ENCODE data around the gene GLI2. TPM values are rescaled to one million over a fixed set of nuclear protein-coding genes. Genes with fewer than 3 reads are reported as not detected.

GLI2 gene
- total RNA-seq, 2 experiments from 2014 or later: not detected

GRCh38 chr2:120697471-120697870 is 38.2 kb upstream of the GLI2 start:
- Histone ChIP-seq H3K9me2 (ENCODE audit: insufficient read depth, low read length) (no peaks in the 10 kb centered on the region), H3K36me3 (ENCODE audit: insufficient read depth, low read length) (no peaks in the 10 kb centered on the region), H3K9me3 (ENCODE audit: low read length) (no peaks in the 10 kb centered on the region), H3K27ac (ENCODE audit: low read depth, low read length, poor library complexity, severe bottlenecking) (no peak overlapping the region), H3K4me2 (ENCODE audit: low read length) (no peak overlapping the region), H4K20me1 (ENCODE audit: insufficient read depth, low read length) (no peaks in the 10 kb centered on the region), H2AFZ (ENCODE audit: low read length) (no peak overlapping the region), H3K79me2 (ENCODE audit: insufficient read depth, low read depth, low read length) (no peaks in the 10 kb centered on the region), H3K4me1 (ENCODE audit: insufficient read depth, low read length, poor library complexity, severe bottlenecking) (no peaks in the 10 kb centered on the region), H3K4me3 (ENCODE audit: low read depth, low read length, poor library complexity, severe bottlenecking) (no peak overlapping the region)
- intact Hi-C loops (cut with micrococcal nuclease; ENCODE audit: unreplicated experiment): loop anchor here (10.0 kb wide), 1 partner anchor 257 kb away; no protein-coding TSS in a partner anchor
- TF ChIP-seq, protein P1, sequence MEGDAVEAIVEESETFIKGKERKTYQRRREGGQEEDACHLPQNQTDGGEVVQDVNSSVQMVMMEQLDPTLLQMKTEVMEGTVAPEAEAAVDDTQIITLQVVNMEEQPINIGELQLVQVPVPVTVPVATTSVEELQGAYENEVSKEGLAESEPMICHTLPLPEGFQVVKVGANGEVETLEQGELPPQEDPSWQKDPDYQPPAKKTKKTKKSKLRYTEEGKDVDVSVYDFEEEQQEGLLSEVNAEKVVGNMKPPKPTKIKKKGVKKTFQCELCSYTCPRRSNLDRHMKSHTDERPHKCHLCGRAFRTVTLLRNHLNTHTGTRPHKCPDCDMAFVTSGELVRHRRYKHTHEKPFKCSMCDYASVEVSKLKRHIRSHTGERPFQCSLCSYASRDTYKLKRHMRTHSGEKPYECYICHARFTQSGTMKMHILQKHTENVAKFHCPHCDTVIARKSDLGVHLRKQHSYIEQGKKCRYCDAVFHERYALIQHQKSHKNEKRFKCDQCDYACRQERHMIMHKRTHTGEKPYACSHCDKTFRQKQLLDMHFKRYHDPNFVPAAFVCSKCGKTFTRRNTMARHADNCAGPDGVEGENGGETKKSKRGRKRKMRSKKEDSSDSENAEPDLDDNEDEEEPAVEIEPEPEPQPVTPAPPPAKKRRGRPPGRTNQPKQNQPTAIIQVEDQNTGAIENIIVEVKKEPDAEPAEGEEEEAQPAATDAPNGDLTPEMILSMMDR (conservative IDR thresholded peaks at IDR 0.05; ENCODE audit: low read length): no peak
- TF ChIP-seq EZH2phosphoT487 (IDR thresholded peaks at IDR 0.05; ENCODE audit: borderline replicate concordance, low read depth, low read length): no peak
- BruUV-seq (replicated peaks): no TSS peak
- no peak for DNase-seq (ENCODE audit: low spot score)
- POLR2A ChIA-PET: no interaction called here
- CTCF ChIA-PET (ENCODE audit: unreplicated experiment): no interaction called here

DNA sequence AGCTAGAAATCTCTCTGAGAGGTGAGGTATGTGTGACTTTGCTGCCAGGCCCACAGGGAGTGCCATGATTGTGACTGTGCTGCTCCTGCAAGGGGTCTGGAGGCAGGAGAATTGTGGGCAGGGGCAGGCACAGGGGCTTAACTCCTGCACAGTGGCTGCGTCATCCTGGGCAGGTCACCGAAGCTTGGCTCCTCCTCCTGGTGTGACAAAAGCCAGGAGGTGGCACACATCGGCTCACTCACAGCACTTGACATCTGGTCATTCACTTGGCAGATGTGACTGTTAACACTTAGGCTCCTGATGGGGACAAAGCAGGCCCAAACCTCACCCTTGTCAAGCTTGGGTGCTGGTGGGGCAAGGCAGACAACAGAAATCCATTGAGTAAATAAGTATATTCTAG is 36.4 kb upstream of the GLI2 start:
- TF ChIP-seq, protein P1 (conservative IDR thresholded peaks at IDR 0.05; ENCODE audit: low read length): no peak
- TF ChIP-seq EZH2phosphoT487 (IDR thresholded peaks at IDR 0.05; ENCODE audit: borderline replicate concordance, low read depth, low read length): no peak
- Histone ChIP-seq H3K27ac (ENCODE audit: low read depth, low read length, poor library complexity, severe bottlenecking) (no peak overlapping the region), H3K79me2 (ENCODE audit: insufficient read depth, low read depth, low read length) (no peaks in the 10 kb centered on the region), H2AFZ (ENCODE audit: low read length) (no peak overlapping the region), H3K9me2 (ENCODE audit: insufficient read depth, low read length) (no peaks in the 10 kb centered on the region), H3K4me3 (ENCODE audit: low read depth, low read length, poor library complexity, severe bottlenecking) (no peak overlapping the region), H3K9me3 (ENCODE audit: low read length) (no peaks in the 10 kb centered on the region), H4K20me1 (ENCODE audit: insufficient read depth, low read length) (no peaks in the 10 kb centered on the region), H3K4me2 (ENCODE audit: low read length) (no peak overlapping the region), H3K36me3 (ENCODE audit: insufficient read depth, low read length) (no peaks in the 10 kb centered on the region), H3K4me1 (ENCODE audit: insufficient read depth, low read length, poor library complexity, severe bottlenecking) (no peaks in the 10 kb centered on the region)
- ChIA-PET CTCF (ENCODE audit: unreplicated experiment) (no interaction called here), POLR2A (no interaction called here)
- DNase-seq (ENCODE audit: low spot score): no peak
- intact Hi-C loops (cut with micrococcal nuclease; ENCODE audit: unreplicated experiment): loop anchor here (10.0 kb wide), 1 partner anchor 256 kb away; no protein-coding TSS in a partner anchor
- no TSS peak for BruUV-seq (replicated peaks)

DNA sequence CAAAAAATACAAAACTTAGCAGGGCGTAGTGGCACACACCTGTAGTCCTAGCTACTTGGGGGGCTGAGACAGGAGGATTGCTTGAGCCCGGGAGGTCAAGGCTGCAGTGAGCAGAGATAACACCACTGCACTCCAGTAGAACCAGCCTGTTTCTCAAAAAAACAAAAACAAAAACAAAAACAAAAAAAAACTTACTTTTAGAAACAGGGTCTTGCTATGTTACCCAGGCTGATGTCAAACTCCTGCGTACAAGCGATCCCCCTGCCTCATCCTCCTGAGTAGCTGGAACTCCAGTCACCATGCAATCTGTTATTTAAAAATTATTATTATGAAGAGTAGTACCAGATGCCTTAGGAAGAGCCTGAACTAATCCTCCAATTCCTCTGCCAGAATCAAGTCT is 35.0 kb upstream of the GLI2 start:
- Histone ChIP-seq H3K36me3 (ENCODE audit: insufficient read depth, low read length) (no peaks in the 10 kb centered on the region), H3K9me2 (ENCODE audit: insufficient read depth, low read length) (no peaks in the 10 kb centered on the region), H3K27ac (ENCODE audit: low read depth, low read length, poor library complexity, severe bottlenecking) (no peak overlapping the region), H3K4me1 (ENCODE audit: insufficient read depth, low read length, poor library complexity, severe bottlenecking) (no peaks in the 10 kb centered on the region), H2AFZ (ENCODE audit: low read length) (no peak overlapping the region), H3K4me3 (ENCODE audit: low read depth, low read length, poor library complexity, severe bottlenecking) (no peak overlapping the region), H3K79me2 (ENCODE audit: insufficient read depth, low read depth, low read length) (no peaks in the 10 kb centered on the region), H3K9me3 (ENCODE audit: low read length) (no peaks in the 10 kb centered on the region), H4K20me1 (ENCODE audit: insufficient read depth, low read length) (no peaks in the 10 kb centered on the region), H3K4me2 (ENCODE audit: low read length) (no peak overlapping the region)
- TF ChIP-seq, protein P1 (conservative IDR thresholded peaks at IDR 0.05; ENCODE audit: low read length): no peak
- TF ChIP-seq EZH2phosphoT487 (IDR thresholded peaks at IDR 0.05; ENCODE audit: borderline replicate concordance, low read depth, low read length): no peak
- ChIA-PET CTCF (ENCODE audit: unreplicated experiment) (interaction anchor here (0.6 kb wide), 1 partner anchor 966 kb away, joined by 3 read pairs; no protein-coding TSS in a partner anchor), POLR2A (no interaction called here)
- intact Hi-C loops (cut with micrococcal nuclease; ENCODE audit: unreplicated experiment): no loop called here
- no peak for DNase-seq (ENCODE audit: low spot score)
- no TSS peak for BruUV-seq (replicated peaks)
